ENCODE data around the gene GABRR2.

Gene GABRR2

DNA sequence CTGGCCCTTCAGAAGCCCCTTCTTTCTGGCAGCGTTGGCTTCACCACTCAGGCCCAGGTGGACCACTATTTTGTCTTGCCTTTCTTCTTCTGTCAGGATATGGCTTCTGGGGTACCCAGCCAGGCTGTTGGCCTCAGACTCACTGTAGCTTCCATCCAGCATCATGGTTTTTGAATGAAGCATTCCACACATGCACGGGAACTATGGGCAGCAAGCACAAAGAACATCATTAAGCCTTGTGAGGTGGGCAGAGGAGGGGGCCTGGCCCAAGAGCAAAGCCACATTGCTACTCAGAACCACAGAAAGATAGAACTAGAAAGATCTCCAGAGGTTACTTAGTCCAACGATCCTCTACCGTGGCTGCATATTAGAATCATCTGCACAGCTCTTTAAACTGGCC lies 57.3 kb downstream of the GABRR2 start:
- TF ChIP-seq ZNF565 (CRISPR knock-in tag; conservative IDR thresholded peaks at IDR 0.05; ENCODE audit: low read depth), result no peak
- no peak for TF ChIP-seq GLIS3 (CRISPR knock-in tag; IDR thresholded peaks at IDR 0.05)
- TF ChIP-seq ZNF70 (CRISPR knock-in tag; IDR thresholded peaks at IDR 0.05), result no peak
- TF ChIP-seq, protein P1, sequence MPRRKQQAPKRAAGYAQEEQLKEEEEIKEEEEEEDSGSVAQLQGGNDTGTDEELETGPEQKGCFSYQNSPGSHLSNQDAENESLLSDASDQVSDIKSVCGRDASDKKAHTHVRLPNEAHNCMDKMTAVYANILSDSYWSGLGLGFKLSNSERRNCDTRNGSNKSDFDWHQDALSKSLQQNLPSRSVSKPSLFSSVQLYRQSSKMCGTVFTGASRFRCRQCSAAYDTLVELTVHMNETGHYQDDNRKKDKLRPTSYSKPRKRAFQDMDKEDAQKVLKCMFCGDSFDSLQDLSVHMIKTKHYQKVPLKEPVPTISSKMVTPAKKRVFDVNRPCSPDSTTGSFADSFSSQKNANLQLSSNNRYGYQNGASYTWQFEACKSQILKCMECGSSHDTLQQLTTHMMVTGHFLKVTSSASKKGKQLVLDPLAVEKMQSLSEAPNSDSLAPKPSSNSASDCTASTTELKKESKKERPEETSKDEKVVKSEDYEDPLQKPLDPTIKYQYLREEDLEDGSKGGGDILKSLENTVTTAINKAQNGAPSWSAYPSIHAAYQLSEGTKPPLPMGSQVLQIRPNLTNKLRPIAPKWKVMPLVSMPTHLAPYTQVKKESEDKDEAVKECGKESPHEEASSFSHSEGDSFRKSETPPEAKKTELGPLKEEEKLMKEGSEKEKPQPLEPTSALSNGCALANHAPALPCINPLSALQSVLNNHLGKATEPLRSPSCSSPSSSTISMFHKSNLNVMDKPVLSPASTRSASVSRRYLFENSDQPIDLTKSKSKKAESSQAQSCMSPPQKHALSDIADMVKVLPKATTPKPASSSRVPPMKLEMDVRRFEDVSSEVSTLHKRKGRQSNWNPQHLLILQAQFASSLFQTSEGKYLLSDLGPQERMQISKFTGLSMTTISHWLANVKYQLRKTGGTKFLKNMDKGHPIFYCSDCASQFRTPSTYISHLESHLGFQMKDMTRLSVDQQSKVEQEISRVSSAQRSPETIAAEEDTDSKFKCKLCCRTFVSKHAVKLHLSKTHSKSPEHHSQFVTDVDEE (CRISPR knock-in tag; IDR thresholded peaks at IDR 0.05), result no peak
- no peak for TF ChIP-seq ZFP30 (CRISPR knock-in tag; IDR thresholded peaks at IDR 0.05)
- TF ChIP-seq ARNTL (CRISPR knock-in tag; IDR thresholded peaks at IDR 0.05; ENCODE audit: borderline replicate concordance, low read depth), result no peak
- no peak for TF ChIP-seq POU6F1 (CRISPR knock-in tag; IDR thresholded peaks at IDR 0.05; ENCODE audit: borderline replicate concordance, low read depth)
- TF ChIP-seq ZFP3 (CRISPR knock-in tag; IDR thresholded peaks at IDR 0.05), result no peak
- no peak for TF ChIP-seq ISL1 (CRISPR knock-in tag; IDR thresholded peaks at IDR 0.05)
- TF ChIP-seq ZC3H10 (CRISPR knock-in tag; IDR thresholded peaks at IDR 0.05), result no peak
- TF ChIP-seq PPARA (CRISPR knock-in tag; IDR thresholded peaks at IDR 0.05; ENCODE audit: borderline replicate concordance), result no peak
- no peak for TF ChIP-seq ZNF8 (CRISPR knock-in tag; IDR thresholded peaks at IDR 0.05)
- no peak for TF ChIP-seq TOX (CRISPR knock-in tag; IDR thresholded peaks at IDR 0.05; ENCODE audit: borderline replicate concordance)
- TF ChIP-seq ESRRG (CRISPR knock-in tag; IDR thresholded peaks at IDR 0.05), result no peak
- no peak for TF ChIP-seq OSR1 (CRISPR knock-in tag; IDR thresholded peaks at IDR 0.05)
- TF ChIP-seq CSDC2 (CRISPR knock-in tag; IDR thresholded peaks at IDR 0.05), result no peak
- TF ChIP-seq, protein P2, sequence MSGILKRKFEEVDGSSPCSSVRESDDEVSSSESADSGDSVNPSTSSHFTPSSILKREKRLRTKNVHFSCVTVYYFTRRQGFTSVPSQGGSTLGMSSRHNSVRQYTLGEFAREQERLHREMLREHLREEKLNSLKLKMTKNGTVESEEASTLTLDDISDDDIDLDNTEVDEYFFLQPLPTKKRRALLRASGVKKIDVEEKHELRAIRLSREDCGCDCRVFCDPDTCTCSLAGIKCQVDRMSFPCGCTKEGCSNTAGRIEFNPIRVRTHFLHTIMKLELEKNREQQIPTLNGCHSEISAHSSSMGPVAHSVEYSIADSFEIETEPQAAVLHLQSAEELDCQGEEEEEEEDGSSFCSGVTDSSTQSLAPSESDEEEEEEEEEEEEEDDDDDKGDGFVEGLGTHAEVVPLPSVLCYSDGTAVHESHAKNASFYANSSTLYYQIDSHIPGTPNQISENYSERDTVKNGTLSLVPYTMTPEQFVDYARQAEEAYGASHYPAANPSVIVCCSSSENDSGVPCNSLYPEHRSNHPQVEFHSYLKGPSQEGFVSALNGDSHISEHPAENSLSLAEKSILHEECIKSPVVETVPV (CRISPR knock-in tag; IDR thresholded peaks at IDR 0.05), result no peak
- no peak for TF ChIP-seq RARB (CRISPR knock-in tag; IDR thresholded peaks at IDR 0.05)
- TF ChIP-seq, protein P3, sequence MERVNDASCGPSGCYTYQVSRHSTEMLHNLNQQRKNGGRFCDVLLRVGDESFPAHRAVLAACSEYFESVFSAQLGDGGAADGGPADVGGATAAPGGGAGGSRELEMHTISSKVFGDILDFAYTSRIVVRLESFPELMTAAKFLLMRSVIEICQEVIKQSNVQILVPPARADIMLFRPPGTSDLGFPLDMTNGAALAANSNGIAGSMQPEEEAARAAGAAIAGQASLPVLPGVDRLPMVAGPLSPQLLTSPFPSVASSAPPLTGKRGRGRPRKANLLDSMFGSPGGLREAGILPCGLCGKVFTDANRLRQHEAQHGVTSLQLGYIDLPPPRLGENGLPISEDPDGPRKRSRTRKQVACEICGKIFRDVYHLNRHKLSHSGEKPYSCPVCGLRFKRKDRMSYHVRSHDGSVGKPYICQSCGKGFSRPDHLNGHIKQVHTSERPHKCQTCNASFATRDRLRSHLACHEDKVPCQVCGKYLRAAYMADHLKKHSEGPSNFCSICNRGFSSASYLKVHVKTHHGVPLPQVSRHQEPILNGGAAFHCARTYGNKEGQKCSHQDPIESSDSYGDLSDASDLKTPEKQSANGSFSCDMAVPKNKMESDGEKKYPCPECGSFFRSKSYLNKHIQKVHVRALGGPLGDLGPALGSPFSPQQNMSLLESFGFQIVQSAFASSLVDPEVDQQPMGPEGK (CRISPR knock-in tag; IDR thresholded peaks at IDR 0.05; ENCODE audit: borderline replicate concordance), result no peak
- TF ChIP-seq SNAI2 (CRISPR knock-in tag; IDR thresholded peaks at IDR 0.05), result no peak
- no peak for ATAC-seq

DNA sequence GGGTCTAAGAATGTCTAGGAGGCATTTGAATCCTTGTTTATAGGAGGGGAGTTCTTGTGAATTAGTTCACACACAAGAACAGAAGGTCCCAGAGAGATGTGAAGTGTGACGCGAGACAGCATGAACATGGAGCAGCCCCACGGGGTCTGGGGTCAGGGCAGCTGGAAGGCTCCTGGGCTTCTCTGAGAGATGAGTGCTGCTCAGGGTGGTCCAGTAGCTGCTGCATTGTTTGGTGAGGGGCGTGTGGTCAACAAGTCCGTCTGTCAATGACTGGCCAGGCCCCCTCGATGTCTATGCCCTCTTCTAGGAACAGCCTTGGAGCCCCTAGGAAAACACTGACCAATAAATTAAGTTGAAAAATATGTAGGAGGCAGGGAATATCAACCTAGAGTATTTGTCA lies 57.8 kb downstream of the GABRR2 start:
- ATAC-seq, result no peak
- TF ChIP-seq BACH2 (CRISPR knock-in tag; IDR thresholded peaks at IDR 0.05; ENCODE audit: borderline replicate concordance) (no peak), POU6F1 (CRISPR knock-in tag; IDR thresholded peaks at IDR 0.05; ENCODE audit: borderline replicate concordance, low read depth) (no peak), ZNF70 (CRISPR knock-in tag; IDR thresholded peaks at IDR 0.05) (no peak), PPARA (CRISPR knock-in tag; IDR thresholded peaks at IDR 0.05; ENCODE audit: borderline replicate concordance) (no peak), CSDC2 (CRISPR knock-in tag; IDR thresholded peaks at IDR 0.05) (no peak), ESRRG (CRISPR knock-in tag; IDR thresholded peaks at IDR 0.05) (no peak), TOX (CRISPR knock-in tag; IDR thresholded peaks at IDR 0.05; ENCODE audit: borderline replicate concordance) (no peak), RARB (CRISPR knock-in tag; IDR thresholded peaks at IDR 0.05) (no peak), ZNF8 (CRISPR knock-in tag; IDR thresholded peaks at IDR 0.05) (no peak), ISL1 (CRISPR knock-in tag; IDR thresholded peaks at IDR 0.05) (no peak), SNAI2 (CRISPR knock-in tag; IDR thresholded peaks at IDR 0.05) (no peak), ZC3H10 (CRISPR knock-in tag; IDR thresholded peaks at IDR 0.05) (no peak), OSR1 (CRISPR knock-in tag; IDR thresholded peaks at IDR 0.05) (no peak), ZFP30 (CRISPR knock-in tag; IDR thresholded peaks at IDR 0.05) (no peak), TCF4 (CRISPR knock-in tag; IDR thresholded peaks at IDR 0.05; ENCODE audit: borderline replicate concordance) (no peak), ZFP3 (CRISPR knock-in tag; IDR thresholded peaks at IDR 0.05) (no peak)
- TF ChIP-seq, protein P1 (CRISPR knock-in tag; IDR thresholded peaks at IDR 0.05), result no peak
- TF ChIP-seq, protein P2 (CRISPR knock-in tag; IDR thresholded peaks at IDR 0.05), result no peak
- TF ChIP-seq, protein P3 (CRISPR knock-in tag; IDR thresholded peaks at IDR 0.05; ENCODE audit: borderline replicate concordance), result no peak
